HG03066 (cell line): ENCODE results near the gene HAL.

Experiments
- ATAC-seq: cut with Tn5 transposase; IDR thresholded peaks from one replicate; pipeline ENCODE4 v1.9.1; 2021; ENCODE audit warnings: low read depth; ENCODE audit not compliant: unreplicated experiment

The HAL gene

GRCh38 chr12:95944108-95944704 is 51.9 kb downstream of the HAL start:
- ATAC-seq: no peak

- peak; percentile 43 for ATAC-seq
These were observed 52.8 kb downstream of the HAL start, which contains the start of gene AMDHD1 for GRCh38 chr12:95943330-95943842. Gene AMDHD1 (plus strand): TSS chr12:95943331. CDS start chr12:95943399, 68 bp downstream.

GRCh38 chr12:95942524-95943329 is 53.4 kb downstream of the HAL start, which contains the start of gene CCDC38:
Gene CCDC38 (minus strand): TSS chr12:95942614. CDS start chr12:95936509, 6,105 bp downstream.
- peak; percentile 99 for ATAC-seq

GRCh38 chr12:95942101-95942523 is 54.0 kb downstream of the HAL start:
- ATAC-seq: no peak

- ATAC-seq: no peak
These were observed 55.6 kb downstream of the HAL start for GRCh38 chr12:95940514-95940913.
